ENCODE data around the gene SVOP. TPM values are rescaled to one million over a fixed set of nuclear protein-coding genes. Genes with fewer than 3 reads are reported as not detected.
"Not testable (repeated sequence)": the region's sequence is repeated elsewhere in the genome, so short reads cannot be mapped to it uniquely, and the experiment has no call there.

Gene SVOP
- total RNA-seq, 1 donor from 2014 or later: 2.6 TPM

DNA sequence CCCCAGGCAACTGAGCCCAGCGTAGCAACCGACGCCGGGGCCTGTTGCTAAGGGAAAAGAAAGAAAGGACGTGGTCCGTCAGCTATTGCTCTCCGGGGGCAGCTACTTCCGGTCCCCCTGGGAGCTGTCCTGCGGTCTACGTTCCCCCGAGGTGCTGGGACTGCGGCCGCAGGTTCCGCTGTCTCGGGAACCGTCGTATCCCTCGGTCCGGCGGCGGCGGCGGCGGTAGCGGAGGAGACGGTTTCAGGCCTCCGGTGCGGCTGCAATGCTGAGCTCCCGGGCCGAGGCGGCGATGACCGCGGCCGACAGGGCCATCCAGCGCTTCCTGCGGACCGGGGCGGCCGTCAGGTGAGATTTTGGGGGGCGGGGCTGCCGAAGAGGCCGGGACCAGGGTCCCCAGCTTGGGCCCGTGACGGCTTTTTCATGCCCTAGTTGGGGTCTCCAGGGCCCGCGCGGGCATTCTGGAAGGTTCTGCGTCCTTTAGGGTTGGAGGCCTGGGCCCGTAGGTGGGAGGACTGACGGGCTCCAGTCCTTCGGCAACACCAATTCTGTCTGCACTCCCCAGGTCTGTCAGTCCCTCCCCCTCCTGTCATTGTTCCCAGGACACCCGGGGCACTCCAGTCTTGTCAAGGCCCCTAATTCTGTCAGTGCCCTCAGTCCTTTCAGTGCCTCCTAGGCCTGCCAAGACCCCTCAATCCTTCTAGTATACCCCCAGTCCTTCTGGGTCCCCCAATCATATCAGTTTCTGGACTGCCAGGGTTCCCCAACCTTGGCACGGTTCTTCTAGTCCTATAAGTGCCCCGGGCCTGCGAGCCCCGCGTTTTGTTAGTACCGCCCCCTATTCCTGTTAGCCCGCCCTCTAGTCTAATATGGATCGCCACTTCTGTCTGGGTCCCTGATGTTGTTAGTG is 31.8 kb upstream of the SVOP start, which contains the start of gene USP30:
Gene USP30, plus strand, starts transcription at position 163 of the 910 bp plus-strand sequence. Its CDS starts 103 bp downstream, at position 266.
- H3K27me3 ChIP-seq (ENCODE audit: low read depth): no peaks in the 10 kb centered on the region
- no peak for TF ChIP-seq CTCF (IDR thresholded peaks at IDR 0.05; ENCODE audit: borderline replicate concordance)
- H3K27ac ChIP-seq (replicated peaks): peak within 1 kb of the TSS; percentile 92
- peaks cover 29% of the 10 kb centered on the region for H3K4me1 ChIP-seq
- H3K36me3 ChIP-seq: peaks cover 10% of the 10 kb centered on the region
- peak within 1 kb of the TSS; percentile 91 for H3K4me3 ChIP-seq
- no peaks in the 10 kb centered on the region for H3K9me3 ChIP-seq (replicated peaks)
- intact Hi-C loops (cut with micrococcal nuclease): no loop called here
- DNase-seq: peak; percentile 86

GRCh38 chr12:109052097-109052413 is 31.2 kb upstream of the SVOP start:
- peaks cover 29% of the 10 kb centered on the region for H3K4me1 ChIP-seq
- no peaks in the 10 kb centered on the region for H3K27me3 ChIP-seq (ENCODE audit: low read depth)
- no peak for DNase-seq
- H3K4me3 ChIP-seq: peak overlapping the region; percentile 91
- no peak for TF ChIP-seq CTCF (IDR thresholded peaks at IDR 0.05; ENCODE audit: borderline replicate concordance)
- H3K27ac ChIP-seq (replicated peaks): peak overlapping the region; percentile 92
- intact Hi-C loops (cut with micrococcal nuclease): no loop called here
- H3K9me3 ChIP-seq (replicated peaks): no peaks in the 10 kb centered on the region
- peaks cover 7% of the 10 kb centered on the region for H3K36me3 ChIP-seq

DNA sequence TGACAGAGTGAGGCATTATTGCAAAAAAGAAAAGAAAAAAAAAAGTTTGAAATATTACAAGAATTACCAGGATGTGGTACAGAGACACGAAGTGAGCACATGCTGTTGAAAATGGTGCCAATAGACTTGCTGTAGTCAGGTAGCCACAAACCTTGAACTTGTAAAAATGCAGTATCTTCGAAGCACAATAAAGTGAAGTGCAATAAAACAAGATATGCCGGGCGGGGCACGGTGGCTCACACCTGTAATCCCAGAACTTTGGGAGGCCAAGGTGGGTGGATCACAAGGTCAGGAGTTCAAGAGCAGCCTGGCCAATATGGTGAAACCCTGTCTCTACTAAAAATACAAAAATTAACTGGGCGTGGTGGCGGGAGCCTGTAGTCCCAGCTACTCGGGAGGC is 28.9 kb upstream of the SVOP start:
- DNase-seq; H3K9me3 ChIP-seq (replicated peaks); H3K27ac ChIP-seq (replicated peaks); H3K36me3 ChIP-seq; intact Hi-C loops (cut with micrococcal nuclease); H3K27me3 ChIP-seq (ENCODE audit: low read depth); H3K4me3 ChIP-seq: not testable (repeated sequence)
- H3K4me1 ChIP-seq: peaks cover 29% of the 10 kb centered on the region

- intact Hi-C loops (cut with micrococcal nuclease); DNase-seq; H3K4me3 ChIP-seq; H3K27ac ChIP-seq (replicated peaks); H3K36me3 ChIP-seq; H3K9me3 ChIP-seq (replicated peaks): not testable (repeated sequence)
- Histone ChIP-seq H3K27me3 (ENCODE audit: low read depth) (peaks cover 13% of the 10 kb centered on the region), H3K4me1 (peaks cover 20% of the 10 kb centered on the region)
Observed at GRCh38 chr12:109048706-109049105, 27.8 kb upstream of the SVOP start.

GRCh38 chr12:109047081-109047805 is 26.4 kb upstream of the SVOP start:
- Histone ChIP-seq H3K9me3 (replicated peaks) (no peaks in the 10 kb centered on the region), H3K27ac (replicated peaks) (no peak overlapping the region), H3K36me3 (no peaks in the 10 kb centered on the region), H3K4me1 (peaks cover 7% of the 10 kb centered on the region), H3K4me3 (no peak overlapping the region), H3K27me3 (ENCODE audit: low read depth) (peaks cover 13% of the 10 kb centered on the region)
- TF ChIP-seq CTCF (IDR thresholded peaks at IDR 0.05; ENCODE audit: borderline replicate concordance): no peak
- intact Hi-C loops (cut with micrococcal nuclease): no loop called here
- DNase-seq: no peak

DNA sequence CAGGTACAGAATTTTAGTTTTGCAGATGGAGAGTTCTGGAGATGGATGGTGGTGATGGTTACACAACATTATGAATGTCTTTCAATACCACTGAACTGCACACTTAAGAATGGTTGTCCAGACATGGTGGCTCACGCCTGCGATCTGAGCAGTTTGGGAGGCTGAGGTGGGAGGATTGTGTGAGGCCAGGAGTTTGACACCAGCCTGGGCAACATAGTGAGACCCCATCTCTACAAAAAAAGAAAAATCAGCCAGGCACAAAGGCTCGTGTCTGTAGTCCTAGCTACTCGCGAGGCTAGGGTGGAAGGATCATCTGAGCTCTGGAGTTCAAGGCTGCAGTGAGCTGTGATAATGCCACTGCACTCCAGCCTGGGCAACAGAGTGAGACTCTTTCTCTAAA is 23.4 kb upstream of the SVOP start:
- Histone ChIP-seq H3K4me1 (no peaks in the 10 kb centered on the region), H3K4me3 (no peak overlapping the region), H3K9me3 (replicated peaks) (peaks cover 6% of the 10 kb centered on the region), H3K27me3 (ENCODE audit: low read depth) (peaks cover 20% of the 10 kb centered on the region), H3K36me3 (no peaks in the 10 kb centered on the region), H3K27ac (replicated peaks) (no peak overlapping the region)
- intact Hi-C loops (cut with micrococcal nuclease): no loop called here
- TF ChIP-seq CTCF (IDR thresholded peaks at IDR 0.05; ENCODE audit: borderline replicate concordance): no peak
- no peak for DNase-seq
